SU-DHL-6 (cell line): Measurements from ENCODE around the gene FAM81A.
"Not testable (repeated sequence)": the region's sequence is repeated elsewhere in the genome, so short reads cannot be mapped to it uniquely, and the experiment has no call there.

Experiments
- H2AFZ ChIP-seq: fragments of 200-600 bp; sonication (generic); 2 replicates; pipeline ENCODE4 v1.6.1; 2014; ENCODE audit warnings: low read depth, mild to moderate bottlenecking, moderate library complexity, mixed read lengths, antibody characterized with exemption, low read length; ENCODE audit not compliant: severe bottlenecking
- H3F3A ChIP-seq: fragments of 200-600 bp; shearing (Covaris generic); 2 replicates; pipeline ENCODE4 v1.6.0; 2016; ENCODE audit warnings: antibody characterized with exemption, mild to moderate bottlenecking; ENCODE audit not compliant: insufficient read depth
- H3K27ac ChIP-seq: fragments of 200-600 bp; sonication (generic); 2 replicates; pipeline ENCODE4 v1.5.1; 2016; ENCODE audit warnings: low read depth, mild to moderate bottlenecking, low read length, moderate library complexity, mixed read lengths
- H3K27me3 ChIP-seq: fragments of 200-600 bp; sonication (generic), shearing (Covaris generic); 2 replicates; pipeline ENCODE4 v1.6.0; 2014; ENCODE audit warnings: mild to moderate bottlenecking, low read length
- H3K36me3 ChIP-seq: fragments of 200-600 bp; sonication (generic); 2 replicates; pipeline ENCODE4 v1.6.1; 2014; ENCODE audit warnings: mild to moderate bottlenecking, low read length, mixed read lengths
- H3K4me2 ChIP-seq: fragments of 300-600, 200-600 bp; shearing (Covaris generic), sonication (generic); 2 replicates; pipeline ENCODE4 v1.6.0; 2014; ENCODE audit warnings: low read length, low read depth, mild to moderate bottlenecking; ENCODE audit not compliant: poor library complexity, severe bottlenecking
- H3K4me3 ChIP-seq: fragments of 200-600 bp; sonication (generic); 2 replicates; pipeline ENCODE4 v1.5.1; 2014; ENCODE audit warnings: antibody characterized with exemption, low read length, mild to moderate bottlenecking, mixed read lengths; ENCODE audit not compliant: insufficient read depth, poor library complexity, severe bottlenecking
- H3K79me2 ChIP-seq: fragments of 200-600 bp; sonication (generic); 2 replicates; pipeline ENCODE4 v1.6.1; 2014; ENCODE audit warnings: mild to moderate bottlenecking, low read length, moderate library complexity; ENCODE audit not compliant: insufficient read depth
- H3K9ac ChIP-seq: fragments of 200-600 bp; sonication (generic); 2 replicates; pipeline ENCODE4 v1.7.0; 2014; ENCODE audit warnings: mild to moderate bottlenecking, low read length
- H3K9me2 ChIP-seq: fragments of 200-600 bp; sonication (generic); replicated peaks from 2 replicates; pipeline ENCODE4 v1.6.1; 2014; ENCODE audit warnings: low read length; ENCODE audit not compliant: insufficient read depth
- H3K9me3 ChIP-seq: fragments of 200-600 bp; sonication (generic); 2 replicates; pipeline ENCODE4 v1.6.1; 2014; ENCODE audit warnings: low read length, mixed read lengths; ENCODE audit not compliant: insufficient read depth
- H4K20me1 ChIP-seq: fragments of 200-600 bp; sonication (generic); 2 replicates; pipeline ENCODE4 v1.6.1; 2014; ENCODE audit warnings: low read depth, mild to moderate bottlenecking, antibody characterized with exemption, low read length, moderate library complexity, mixed read lengths
- CTCF ChIP-seq: fragments of 200-600 bp; sonication (generic); IDR thresholded peaks from one replicate; pipeline ENCODE4 v1.5.1; 2017; ENCODE audit warnings: antibody characterized with exemption, mild to moderate bottlenecking, low read length, moderate library complexity; ENCODE audit not compliant: insufficient read depth, poor library complexity, severe bottlenecking
- EZH2phosphoT487 ChIP-seq: fragments of 200-600 bp; sonication (generic), shearing (Covaris generic); conservative IDR thresholded peaks from 2 replicates; pipeline ENCODE4 v1.6.1; 2018; ENCODE audit warnings: mild to moderate bottlenecking, antibody characterized with exemption, low read length, moderate library complexity, mixed read lengths

FAM81A gene

GRCh38 chr15:59524331-59524731 lies 86.3 kb downstream of the FAM81A start:
- no peaks in the 10 kb centered on the region for H3K9me3 ChIP-seq
- H3K27me3 ChIP-seq = no peaks in the 10 kb centered on the region
- peaks cover 23% of the 10 kb centered on the region for H3F3A ChIP-seq
- TF ChIP-seq EZH2phosphoT487 = no peak
- TF ChIP-seq CTCF = no peak
- H3K9me2 ChIP-seq = no peaks in the 10 kb centered on the region
- no peak overlapping the region for H3K4me3 ChIP-seq
- H3K27ac ChIP-seq = no peak overlapping the region
- no peaks in the 10 kb centered on the region for H4K20me1 ChIP-seq
- H3K9ac ChIP-seq = no peak overlapping the region
- H2AFZ ChIP-seq = no peak overlapping the region
- no peak overlapping the region for H3K4me2 ChIP-seq
- no peaks in the 10 kb centered on the region for H3K79me2 ChIP-seq
- H3K36me3 ChIP-seq = peaks cover 27% of the 10 kb centered on the region

- not testable (repeated sequence) for H3K4me2 ChIP-seq, H3K27me3 ChIP-seq, H3K9me2 ChIP-seq, H3K9me3 ChIP-seq, H3K27ac ChIP-seq, H3K9ac ChIP-seq, H4K20me1 ChIP-seq, H2AFZ ChIP-seq, H3K79me2 ChIP-seq, H3K4me3 ChIP-seq
- Histone ChIP-seq H3F3A (peaks cover 17% of the 10 kb centered on the region), H3K36me3 (peaks cover 13% of the 10 kb centered on the region)
Observed at GRCh38 chr15:59526466-59526865, 88.5 kb downstream of the FAM81A start.

- H3K27me3 ChIP-seq = no peaks in the 10 kb centered on the region
- H3K4me2 ChIP-seq = no peak overlapping the region
- H3K79me2 ChIP-seq = no peaks in the 10 kb centered on the region
- H3K9me3 ChIP-seq = no peaks in the 10 kb centered on the region
- H4K20me1 ChIP-seq = no peaks in the 10 kb centered on the region
- H3K27ac ChIP-seq = no peak overlapping the region
- peak overlapping the region; percentile 58 for H2AFZ ChIP-seq
- no peak overlapping the region for H3K4me3 ChIP-seq
- H3K9me2 ChIP-seq = no peaks in the 10 kb centered on the region
- no peaks in the 10 kb centered on the region for H3K36me3 ChIP-seq
- H3F3A ChIP-seq = no peaks in the 10 kb centered on the region
- TF ChIP-seq CTCF (no peak), EZH2phosphoT487 (no peak)
- H3K9ac ChIP-seq = no peak overlapping the region
Observed at GRCh38 chr15:59528429-59528828, 90.4 kb downstream of the FAM81A start.

- H2AFZ ChIP-seq = peak overlapping the region; percentile 58
- TF ChIP-seq EZH2phosphoT487 = no peak
- peak; percentile 60 for TF ChIP-seq CTCF
Observed at GRCh38 chr15:59528961-59529402, 91.0 kb downstream of the FAM81A start.

More at GRCh38 chr15:59528961-59529402, 91.0 kb downstream of the FAM81A start:
- no peaks in the 10 kb centered on the region for H3K27me3 ChIP-seq
- H3K9me3 ChIP-seq = no peaks in the 10 kb centered on the region
- H3F3A ChIP-seq = no peaks in the 10 kb centered on the region
- H3K4me3 ChIP-seq = no peak overlapping the region
- H3K4me2 ChIP-seq = no peak overlapping the region
- no peaks in the 10 kb centered on the region for H3K9me2 ChIP-seq
- no peak overlapping the region for H3K9ac ChIP-seq
- H3K27ac ChIP-seq = no peak overlapping the region
- no peaks in the 10 kb centered on the region for H3K79me2 ChIP-seq
- H4K20me1 ChIP-seq = no peaks in the 10 kb centered on the region
- H3K36me3 ChIP-seq = no peaks in the 10 kb centered on the region
